HepG2 (cell line): Measurements from ENCODE around the gene CCDC174. TPM values are rescaled to one million over a fixed set of nuclear protein-coding genes. Genes with fewer than 3 reads are reported as not detected.

ENCODE experiments used
- DNMT1 ChIP-seq: sonication (generic); formaldehyde crosslinking; IDR thresholded peaks from 2 replicates; pipeline ENCODE4 v1.5.1; 2020; ENCODE audit warnings: mild to moderate bottlenecking, missing genetic modification reagents
- FOXK2 ChIP-seq: fragments of 450-650 bp; IDR thresholded peaks from 2 replicates; pipeline ENCODE4 v1.6.1; 2016
- HOXD1 ChIP-seq: sonication (generic); formaldehyde crosslinking; IDR thresholded peaks from 2 replicates; pipeline ENCODE4 v1.5.0; 2020; ENCODE audit warnings: missing genetic modification reagents
- ISL2 ChIP-seq: sonication (generic); formaldehyde crosslinking; IDR thresholded peaks from 2 replicates; pipeline ENCODE4 v1.5.0; 2020; ENCODE audit warnings: missing genetic modification reagents
- KDM4B ChIP-seq: sonication (generic); formaldehyde crosslinking; IDR thresholded peaks from 2 replicates; pipeline ENCODE4 v1.4.0; 2020; ENCODE audit warnings: missing genetic modification reagents
- KMT2A ChIP-seq: sonication (generic); formaldehyde crosslinking; IDR thresholded peaks from 2 replicates; pipeline ENCODE4 v1.4.0; 2020; ENCODE audit warnings: missing genetic modification reagents
- NFIB ChIP-seq: sonication (generic); formaldehyde crosslinking; IDR thresholded peaks from 2 replicates; pipeline ENCODE4 v1.9.0; 2021; ENCODE audit warnings: missing genetic modification reagents, mild to moderate bottlenecking, borderline replicate concordance
- RNF2 ChIP-seq: fragments of 450-650 bp; conservative IDR thresholded peaks from 2 replicates; pipeline ENCODE4 v1.6.1; 2016; ENCODE audit warnings: low read depth
- SMAD1 ChIP-seq: sonication (generic); formaldehyde crosslinking; IDR thresholded peaks from 2 replicates; pipeline ENCODE4 v1.4.0; 2020; ENCODE audit warnings: missing genetic modification reagents, low read depth, mild to moderate bottlenecking, borderline replicate concordance
- TAF1 ChIP-seq: sonication (generic); formaldehyde crosslinking; IDR thresholded peaks from 2 replicates; pipeline ENCODE4 v1.4.0; 2020; ENCODE audit warnings: missing genetic modification reagents
- ZBTB21 ChIP-seq: sonication (generic); formaldehyde crosslinking; IDR thresholded peaks from 2 replicates; pipeline ENCODE4 v1.4.0; 2020; ENCODE audit warnings: missing genetic modification reagents
- ZC3H13 ChIP-seq: sonication (generic); formaldehyde crosslinking; IDR thresholded peaks from 2 replicates; pipeline ENCODE4 v1.8.1; 2023; ENCODE audit warnings: mild to moderate bottlenecking, missing genetic modification reagents, moderate library complexity
- ZNF441 ChIP-seq: sonication (generic); formaldehyde crosslinking; IDR thresholded peaks from 2 replicates; pipeline ENCODE4 v1.7.0; 2021; ENCODE audit warnings: missing genetic modification reagents, borderline replicate concordance
- ZNF451 ChIP-seq: sonication (generic); formaldehyde crosslinking; IDR thresholded peaks from 2 replicates; pipeline ENCODE4 v1.5.0; 2020; ENCODE audit warnings: mild to moderate bottlenecking, missing genetic modification reagents
- ZNF589 ChIP-seq: sonication (generic); formaldehyde crosslinking; conservative IDR thresholded peaks from 2 replicates; pipeline ENCODE4 v1.8.0; 2022; ENCODE audit warnings: mild to moderate bottlenecking, moderate library complexity, missing genetic modification reagents
- ZNF746 ChIP-seq: sonication (generic); formaldehyde crosslinking; IDR thresholded peaks from 2 replicates; pipeline ENCODE4 v1.8.0; 2022; ENCODE audit warnings: mild to moderate bottlenecking, missing genetic modification reagents
- polyA plus RNA-seq, 8 experiments: library from polyadenylated mRNA; depleted of rRNA in 3 of 8; stranded (reverse) in 7 of 8; unstranded in 1 of 8; fragments of >200 nt; fragmentation: Illumina TruSeq in 4 of 8; extraction: Trizol in 4 of 8; gene quantifications; 2 replicates each; pipeline versions ENCODE4 v1.2.1 to v1.2.3, GENCODE V29; 2011 to 2016; ENCODE audit warnings: low read depth in 4 of 8, missing spikeins in 1 of 8, mixed read lengths in 1 of 8; ENCODE audit not compliant: insufficient read depth in 1 of 8
- total RNA-seq, 5 experiments: library from RNA; depleted of rRNA; stranded (reverse); fragments of >200 nt; fragmentation: Illumina TruSeq; extraction: Trizol; gene quantifications; 2 replicates each; pipeline ENCODE4 v1.2.3, GENCODE V29; 2016; ENCODE audit warnings: low read depth in 1 of 5
- TF ChIP-seq, protein P1 (sequence below): sonication (generic); formaldehyde crosslinking; conservative IDR thresholded peaks from 2 replicates; pipeline ENCODE4 v1.8.0; 2022; ENCODE audit warnings: mild to moderate bottlenecking, moderate library complexity, missing genetic modification reagents
- TF ChIP-seq, protein P2 (sequence below): sonication (generic); formaldehyde crosslinking; IDR thresholded peaks from 2 replicates; pipeline ENCODE4 v1.5.1; 2020; ENCODE audit warnings: mild to moderate bottlenecking, moderate library complexity, missing genetic modification reagents
- TF ChIP-seq, protein P3 (sequence below): IDR thresholded peaks from 2 replicates; pipeline ENCODE4 v1.6.1; 2016
- TF ChIP-seq, protein P4 (sequence below): sonication (generic); formaldehyde crosslinking; IDR thresholded peaks from 2 replicates; pipeline ENCODE4 v1.9.0; 2021; ENCODE audit warnings: missing genetic modification reagents, borderline replicate concordance
- TF ChIP-seq, protein P5 (sequence below): sonication (generic); formaldehyde crosslinking; conservative IDR thresholded peaks from 2 replicates; pipeline ENCODE4 v1.4.0; 2020; ENCODE audit warnings: mild to moderate bottlenecking, missing genetic modification reagents, moderate library complexity

The CCDC174 gene
- total and polyA plus RNA-seq, 2 of the 13 experiments (the other 11 are each of a cell fraction or from before 2014, with no cell fraction given) = 5.4 to 11.0 TPM

DNA sequence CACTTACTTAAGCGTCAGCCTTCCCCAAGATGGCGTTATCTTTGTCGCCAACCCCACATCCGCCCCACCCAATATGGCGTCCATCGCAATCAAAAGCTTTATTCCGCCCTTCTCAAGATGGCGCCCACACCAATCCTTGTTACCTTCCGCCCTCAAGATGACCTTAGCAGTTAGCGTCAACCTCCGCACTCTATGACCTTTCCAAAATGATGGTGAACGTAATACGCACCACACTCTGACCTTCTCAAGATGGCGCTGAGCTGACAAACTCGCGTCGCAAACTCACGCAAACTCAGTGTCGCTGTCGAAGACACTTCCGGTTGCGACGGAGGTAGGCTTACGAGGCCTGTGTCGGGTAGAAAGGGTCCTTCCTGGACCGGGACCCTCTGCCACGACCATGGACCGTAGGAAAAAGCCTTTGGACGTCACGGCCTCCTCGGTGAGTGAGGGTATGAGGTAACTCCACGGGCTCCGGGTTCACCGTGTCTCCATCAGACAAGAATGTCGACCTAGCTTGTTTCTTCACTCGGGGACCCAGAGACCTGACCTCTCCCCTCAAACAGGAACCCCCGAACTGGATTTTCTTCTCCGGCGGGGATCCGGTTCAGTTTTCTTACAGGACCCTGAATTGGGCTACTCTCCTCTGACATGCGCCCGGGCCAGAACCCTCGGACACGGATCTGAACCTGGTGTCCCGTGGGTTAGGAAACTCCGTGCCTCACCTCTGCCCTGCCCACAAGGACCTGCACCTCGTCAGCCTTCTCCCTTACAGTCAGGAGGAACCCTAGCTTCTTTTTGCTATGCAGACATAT, at the start of gene CCDC174 (continued):
- TF ChIP-seq, protein P1, sequence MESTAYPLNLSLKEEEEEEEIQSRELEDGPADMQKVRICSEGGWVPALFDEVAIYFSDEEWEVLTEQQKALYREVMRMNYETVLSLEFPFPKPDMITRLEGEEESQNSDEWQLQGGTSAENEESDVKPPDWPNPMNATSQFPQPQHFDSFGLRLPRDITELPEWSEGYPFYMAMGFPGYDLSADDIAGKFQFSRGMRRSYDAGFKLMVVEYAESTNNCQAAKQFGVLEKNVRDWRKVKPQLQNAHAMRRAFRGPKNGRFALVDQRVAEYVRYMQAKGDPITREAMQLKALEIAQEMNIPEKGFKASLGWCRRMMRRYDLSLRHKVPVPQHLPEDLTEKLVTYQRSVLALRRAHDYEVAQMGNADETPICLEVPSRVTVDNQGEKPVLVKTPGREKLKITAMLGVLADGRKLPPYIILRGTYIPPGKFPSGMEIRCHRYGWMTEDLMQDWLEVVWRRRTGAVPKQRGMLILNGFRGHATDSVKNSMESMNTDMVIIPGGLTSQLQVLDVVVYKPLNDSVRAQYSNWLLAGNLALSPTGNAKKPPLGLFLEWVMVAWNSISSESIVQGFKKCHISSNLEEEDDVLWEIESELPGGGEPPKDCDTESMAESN (CRISPR knock-in tag) = peak; percentile 71; the same call in 1 of the 2 replicates
- TF ChIP-seq, protein P2, sequence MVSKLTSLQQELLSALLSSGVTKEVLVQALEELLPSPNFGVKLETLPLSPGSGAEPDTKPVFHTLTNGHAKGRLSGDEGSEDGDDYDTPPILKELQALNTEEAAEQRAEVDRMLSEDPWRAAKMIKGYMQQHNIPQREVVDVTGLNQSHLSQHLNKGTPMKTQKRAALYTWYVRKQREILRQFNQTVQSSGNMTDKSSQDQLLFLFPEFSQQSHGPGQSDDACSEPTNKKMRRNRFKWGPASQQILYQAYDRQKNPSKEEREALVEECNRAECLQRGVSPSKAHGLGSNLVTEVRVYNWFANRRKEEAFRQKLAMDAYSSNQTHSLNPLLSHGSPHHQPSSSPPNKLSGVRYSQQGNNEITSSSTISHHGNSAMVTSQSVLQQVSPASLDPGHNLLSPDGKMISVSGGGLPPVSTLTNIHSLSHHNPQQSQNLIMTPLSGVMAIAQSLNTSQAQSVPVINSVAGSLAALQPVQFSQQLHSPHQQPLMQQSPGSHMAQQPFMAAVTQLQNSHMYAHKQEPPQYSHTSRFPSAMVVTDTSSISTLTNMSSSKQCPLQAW (CRISPR knock-in tag) = peak; percentile 93
- TF ChIP-seq ZNF441 (CRISPR knock-in tag) (peak; percentile 72), ZNF589 (CRISPR knock-in tag) (peak; percentile 58; the same call in 1 of the 2 replicates), ZBTB21 (CRISPR knock-in tag) (peak; percentile 95), DNMT1 (peak; percentile 72; the same call in 1 of the 2 replicates), HOXD1 (CRISPR knock-in tag) (peak; percentile 85; the same call in 1 of the 2 replicates), FOXK2 (peak; percentile 92), ZNF746 (CRISPR knock-in tag) (no peak), ISL2 (peak; percentile 73), TAF1 (peak; percentile 91), KDM4B (no peak; the same call in 1 of the 2 replicates), ZNF451 (CRISPR knock-in tag) (peak; percentile 73; the same call in 1 of the 2 replicates), KMT2A (CRISPR knock-in tag) (peak; percentile 90), SMAD1 (CRISPR knock-in tag) (peak; percentile 36; the same call in 1 of the 2 replicates), ZC3H13 (CRISPR knock-in tag) (0 out of 2 replicates have a peak, but pooled peaks have one; percentile 39), RNF2 (0 out of 2 replicates have a peak, but pooled peaks have one; percentile 48), NFIB (CRISPR knock-in tag) (no peak)
- TF ChIP-seq, protein P3, sequence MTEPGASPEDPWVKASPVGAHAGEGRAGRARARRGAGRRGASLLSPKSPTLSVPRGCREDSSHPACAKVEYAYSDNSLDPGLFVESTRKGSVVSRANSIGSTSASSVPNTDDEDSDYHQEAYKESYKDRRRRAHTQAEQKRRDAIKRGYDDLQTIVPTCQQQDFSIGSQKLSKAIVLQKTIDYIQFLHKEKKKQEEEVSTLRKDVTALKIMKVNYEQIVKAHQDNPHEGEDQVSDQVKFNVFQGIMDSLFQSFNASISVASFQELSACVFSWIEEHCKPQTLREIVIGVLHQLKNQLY = no peak
- TF ChIP-seq, protein P4, sequence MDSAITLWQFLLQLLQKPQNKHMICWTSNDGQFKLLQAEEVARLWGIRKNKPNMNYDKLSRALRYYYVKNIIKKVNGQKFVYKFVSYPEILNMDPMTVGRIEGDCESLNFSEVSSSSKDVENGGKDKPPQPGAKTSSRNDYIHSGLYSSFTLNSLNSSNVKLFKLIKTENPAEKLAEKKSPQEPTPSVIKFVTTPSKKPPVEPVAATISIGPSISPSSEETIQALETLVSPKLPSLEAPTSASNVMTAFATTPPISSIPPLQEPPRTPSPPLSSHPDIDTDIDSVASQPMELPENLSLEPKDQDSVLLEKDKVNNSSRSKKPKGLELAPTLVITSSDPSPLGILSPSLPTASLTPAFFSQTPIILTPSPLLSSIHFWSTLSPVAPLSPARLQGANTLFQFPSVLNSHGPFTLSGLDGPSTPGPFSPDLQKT = no peak; the same call in 1 of the 2 replicates
- TF ChIP-seq, protein P5, sequence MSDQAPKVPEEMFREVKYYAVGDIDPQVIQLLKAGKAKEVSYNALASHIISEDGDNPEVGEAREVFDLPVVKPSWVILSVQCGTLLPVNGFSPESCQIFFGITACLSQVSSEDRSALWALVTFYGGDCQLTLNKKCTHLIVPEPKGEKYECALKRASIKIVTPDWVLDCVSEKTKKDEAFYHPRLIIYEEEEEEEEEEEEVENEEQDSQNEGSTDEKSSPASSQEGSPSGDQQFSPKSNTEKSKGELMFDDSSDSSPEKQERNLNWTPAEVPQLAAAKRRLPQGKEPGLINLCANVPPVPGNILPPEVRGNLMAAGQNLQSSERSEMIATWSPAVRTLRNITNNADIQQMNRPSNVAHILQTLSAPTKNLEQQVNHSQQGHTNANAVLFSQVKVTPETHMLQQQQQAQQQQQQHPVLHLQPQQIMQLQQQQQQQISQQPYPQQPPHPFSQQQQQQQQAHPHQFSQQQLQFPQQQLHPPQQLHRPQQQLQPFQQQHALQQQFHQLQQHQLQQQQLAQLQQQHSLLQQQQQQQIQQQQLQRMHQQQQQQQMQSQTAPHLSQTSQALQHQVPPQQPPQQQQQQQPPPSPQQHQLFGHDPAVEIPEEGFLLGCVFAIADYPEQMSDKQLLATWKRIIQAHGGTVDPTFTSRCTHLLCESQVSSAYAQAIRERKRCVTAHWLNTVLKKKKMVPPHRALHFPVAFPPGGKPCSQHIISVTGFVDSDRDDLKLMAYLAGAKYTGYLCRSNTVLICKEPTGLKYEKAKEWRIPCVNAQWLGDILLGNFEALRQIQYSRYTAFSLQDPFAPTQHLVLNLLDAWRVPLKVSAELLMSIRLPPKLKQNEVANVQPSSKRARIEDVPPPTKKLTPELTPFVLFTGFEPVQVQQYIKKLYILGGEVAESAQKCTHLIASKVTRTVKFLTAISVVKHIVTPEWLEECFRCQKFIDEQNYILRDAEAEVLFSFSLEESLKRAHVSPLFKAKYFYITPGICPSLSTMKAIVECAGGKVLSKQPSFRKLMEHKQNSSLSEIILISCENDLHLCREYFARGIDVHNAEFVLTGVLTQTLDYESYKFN (CRISPR knock-in tag) = peak; percentile 50; the same call in 1 of the 2 replicates
